Suprapubic skin (tissue), 4 donors: ENCODE measurements around the gene PTPN22. TPM values are rescaled to one million over a fixed set of nuclear protein-coding genes. Genes with fewer than 3 reads are reported as not detected.

ENCODE experiments used
- DNase-seq, 2 donors: peaks; one replicate each; pipeline ENCODE4 v3.0.0-alpha.2; 2019; ENCODE audit warnings: low spot score in 2 of 2
- H3K27ac ChIP-seq: fragments of 200-600 bp; sonication (generic); one replicate; pipeline ENCODE4 v1.5.1; 2019
- H3K27me3 ChIP-seq: fragments of 200-600 bp; sonication (generic); one replicate; pipeline ENCODE4 v1.5.1; 2019
- H3K36me3 ChIP-seq: fragments of 200-600 bp; sonication (generic); one replicate; pipeline ENCODE4 v1.5.1; 2019
- H3K4me1 ChIP-seq: fragments of 200-600 bp; sonication (generic); one replicate; pipeline ENCODE4 v1.5.1; 2019
- H3K4me3 ChIP-seq: fragments of 200-600 bp; sonication (generic); one replicate; pipeline ENCODE4 v1.5.1; 2019; ENCODE audit warnings: mild to moderate bottlenecking
- H3K9me3 ChIP-seq: fragments of 200-600 bp; sonication (generic); one replicate; pipeline ENCODE4 v1.5.1; 2019
- EP300 ChIP-seq: sonication (generic); formaldehyde crosslinking; IDR thresholded peaks from one replicate; pipeline ENCODE4 v1.6.1; 2017; ENCODE audit warnings: antibody characterized with exemption
- POLR2A ChIP-seq, 2 donors: fragments of 450-650 bp; IDR thresholded peaks; one replicate each; pipeline ENCODE4 v1.6.1; 2017; ENCODE audit warnings: antibody characterized with exemption in 2 of 2, mild to moderate bottlenecking in 2 of 2, moderate library complexity in 2 of 2
- POLR2AphosphoS5 ChIP-seq, 3 donors: sonication (generic); formaldehyde crosslinking; IDR thresholded peaks; one replicate each; pipeline ENCODE4 v1.6.1; 2017; ENCODE audit warnings: antibody characterized with exemption in 3 of 3
- WGBS: methylation state at CpG from one replicate; pipeline ENCODE4 v1.1.5; 2018; 5-methylcytosine and 5-hydroxymethylcytosine counted together
- total RNA-seq, 4 donors: library from RNA; depleted of rRNA; stranded (reverse); fragments of >200 nt; gene quantifications; one replicate each; pipeline ENCODE4 v1.1.0, GENCODE V29; 2016
- TF ChIP-seq, protein P1 (sequence below), 2 donors: fragments of 200-600 bp in 1 of 2; fragments of 450-650 bp in 1 of 2; sonication (generic) in 1 of 2; IDR thresholded peaks; one replicate each; pipeline ENCODE4 v1.5.1; 2016 to 2019; ENCODE audit warnings: antibody characterized with exemption in 2 of 2, mild to moderate bottlenecking in 1 of 2, moderate library complexity in 1 of 2

The PTPN22 gene
- total RNA-seq, 4 donors from 2014 or later: 0.34 to 1.7 (median 0.77) TPM

DNA sequence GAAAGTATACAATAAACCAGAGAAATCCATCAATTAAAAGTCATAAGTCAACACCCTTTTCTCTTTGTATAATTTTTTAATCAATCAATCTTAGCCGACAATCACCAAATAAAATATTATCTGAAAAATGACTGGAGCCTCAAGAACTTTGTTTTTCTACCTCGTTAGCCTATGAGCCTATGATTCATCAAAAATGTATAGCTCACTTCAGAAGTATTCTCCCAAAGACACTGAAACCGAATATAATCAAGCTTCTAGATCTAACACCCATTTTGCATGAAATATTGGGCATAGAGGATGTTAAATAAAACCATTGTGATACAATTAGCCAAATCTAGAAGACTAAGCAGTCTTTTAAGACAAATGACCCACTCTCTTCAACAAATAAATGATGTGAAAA is 41.5 kb downstream of the PTPN22 start:
- 73% methylated on average over 3 of the region's 3 CpGs for WGBS
- no peaks in the 10 kb centered on the region for H3K4me1 ChIP-seq
- H3K36me3 ChIP-seq: no peaks in the 10 kb centered on the region
- no peak overlapping the region for H3K27ac ChIP-seq
- TF ChIP-seq POLR2AphosphoS5 (IDR thresholded peaks at IDR 0.05) (no peak), POLR2A (IDR thresholded peaks at IDR 0.05) (no peak), EP300 (no peak)
- TF ChIP-seq, protein P1, sequence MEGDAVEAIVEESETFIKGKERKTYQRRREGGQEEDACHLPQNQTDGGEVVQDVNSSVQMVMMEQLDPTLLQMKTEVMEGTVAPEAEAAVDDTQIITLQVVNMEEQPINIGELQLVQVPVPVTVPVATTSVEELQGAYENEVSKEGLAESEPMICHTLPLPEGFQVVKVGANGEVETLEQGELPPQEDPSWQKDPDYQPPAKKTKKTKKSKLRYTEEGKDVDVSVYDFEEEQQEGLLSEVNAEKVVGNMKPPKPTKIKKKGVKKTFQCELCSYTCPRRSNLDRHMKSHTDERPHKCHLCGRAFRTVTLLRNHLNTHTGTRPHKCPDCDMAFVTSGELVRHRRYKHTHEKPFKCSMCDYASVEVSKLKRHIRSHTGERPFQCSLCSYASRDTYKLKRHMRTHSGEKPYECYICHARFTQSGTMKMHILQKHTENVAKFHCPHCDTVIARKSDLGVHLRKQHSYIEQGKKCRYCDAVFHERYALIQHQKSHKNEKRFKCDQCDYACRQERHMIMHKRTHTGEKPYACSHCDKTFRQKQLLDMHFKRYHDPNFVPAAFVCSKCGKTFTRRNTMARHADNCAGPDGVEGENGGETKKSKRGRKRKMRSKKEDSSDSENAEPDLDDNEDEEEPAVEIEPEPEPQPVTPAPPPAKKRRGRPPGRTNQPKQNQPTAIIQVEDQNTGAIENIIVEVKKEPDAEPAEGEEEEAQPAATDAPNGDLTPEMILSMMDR (IDR thresholded peaks at IDR 0.05): no peak
- no peak overlapping the region for H3K4me3 ChIP-seq
- DNase-seq: no peak
- H3K9me3 ChIP-seq: no peaks in the 10 kb centered on the region
- H3K27me3 ChIP-seq: no peaks in the 10 kb centered on the region

DNA sequence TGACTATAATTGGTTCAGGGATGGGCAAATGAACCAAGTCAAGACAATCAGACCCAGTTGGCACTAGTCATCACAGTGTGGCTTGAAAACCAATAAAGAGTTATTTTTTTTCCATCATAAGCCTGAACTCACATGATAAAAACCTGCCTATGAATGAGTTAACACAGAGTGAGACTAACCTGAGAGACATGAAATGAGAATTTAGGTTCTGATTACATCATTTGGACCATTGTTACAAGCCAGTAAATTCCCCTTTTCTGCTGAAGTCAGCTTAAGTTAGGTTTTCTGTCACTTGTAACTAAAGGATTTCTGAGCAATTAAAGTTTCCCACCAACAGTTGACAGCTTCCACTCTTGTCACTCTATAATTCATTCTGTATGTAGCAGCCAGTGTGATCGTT is 49.6 kb downstream of the PTPN22 start:
- Histone ChIP-seq H3K27ac (no peak overlapping the region), H3K9me3 (no peaks in the 10 kb centered on the region), H3K4me1 (no peaks in the 10 kb centered on the region), H3K27me3 (no peaks in the 10 kb centered on the region), H3K36me3 (no peaks in the 10 kb centered on the region), H3K4me3 (no peak overlapping the region)
- WGBS: 51% methylated on average over 1 of the region's 1 CpG
- TF ChIP-seq, protein P1 (IDR thresholded peaks at IDR 0.05): no peak
- TF ChIP-seq EP300: no peak
- TF ChIP-seq POLR2A (IDR thresholded peaks at IDR 0.05): no peak
- TF ChIP-seq POLR2AphosphoS5 (IDR thresholded peaks at IDR 0.05): no peak
- no peak for DNase-seq

DNA sequence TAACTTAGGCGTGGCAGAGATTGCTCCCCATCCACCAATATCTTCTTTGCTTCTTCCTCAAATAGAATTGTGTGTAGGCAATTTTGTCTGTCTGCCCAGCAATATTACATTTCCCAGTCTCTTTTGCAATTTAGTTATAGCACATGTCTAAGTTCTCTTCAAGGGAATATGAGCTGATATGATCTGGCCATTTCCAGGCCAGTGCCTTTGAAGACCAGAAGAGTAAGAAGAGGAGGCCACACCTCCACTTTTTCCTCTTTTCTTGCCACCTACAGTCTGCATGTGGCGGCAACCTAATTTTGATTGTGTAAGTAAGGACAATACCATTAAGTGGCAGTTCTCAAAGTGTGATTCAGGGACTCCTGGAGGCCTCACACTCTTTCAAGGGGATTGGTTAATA is 52.9 kb downstream of the PTPN22 start:
- no peaks in the 10 kb centered on the region for H3K9me3 ChIP-seq
- TF ChIP-seq, protein P1 (IDR thresholded peaks at IDR 0.05): no peak
- TF ChIP-seq POLR2AphosphoS5 (IDR thresholded peaks at IDR 0.05) (no peak), POLR2A (IDR thresholded peaks at IDR 0.05) (no peak), EP300 (no peak)
- 89% methylated on average over 2 of the region's 2 CpGs for WGBS
- H3K36me3 ChIP-seq: no peaks in the 10 kb centered on the region
- no peaks in the 10 kb centered on the region for H3K27me3 ChIP-seq
- no peak overlapping the region for H3K4me3 ChIP-seq
- H3K27ac ChIP-seq: no peak overlapping the region
- DNase-seq: no peak
- no peaks in the 10 kb centered on the region for H3K4me1 ChIP-seq

GRCh38 chr1:113813218-113813617 is 58.3 kb downstream of the PTPN22 start:
- WGBS: 86% methylated on average over 15 of the region's 15 CpGs
- no peak overlapping the region for H3K27ac ChIP-seq

GRCh38 chr1:113812661-113813135 is 58.8 kb downstream of the PTPN22 start:
- WGBS: 26% methylated on average over 13 of the region's 13 CpGs
- Histone ChIP-seq H3K4me1 (peaks cover 32% of the 10 kb centered on the region), H3K36me3 (no peaks in the 10 kb centered on the region), H3K9me3 (no peaks in the 10 kb centered on the region), H3K27ac (peak overlapping the region; percentile 96), H3K4me3 (peak overlapping the region; percentile 80), H3K27me3 (no peaks in the 10 kb centered on the region)
- TF ChIP-seq, protein P1 (IDR thresholded peaks at IDR 0.05): no peak
- peak; percentile 44 for TF ChIP-seq EP300
- no peak for DNase-seq

More at GRCh38 chr1:113813218-113813617, 58.3 kb downstream of the PTPN22 start:
- peaks cover 32% of the 10 kb centered on the region for H3K4me1 ChIP-seq
- no peaks in the 10 kb centered on the region for H3K27me3 ChIP-seq
- no peak overlapping the region for H3K4me3 ChIP-seq
- TF ChIP-seq POLR2AphosphoS5 (IDR thresholded peaks at IDR 0.05) (no peak), EP300 (no peak), POLR2A (IDR thresholded peaks at IDR 0.05) (no peak)
- TF ChIP-seq, protein P1 (IDR thresholded peaks at IDR 0.05): no peak
- no peaks in the 10 kb centered on the region for H3K36me3 ChIP-seq
- peak in 1 of 2 donors; percentile 60 for DNase-seq
- no peaks in the 10 kb centered on the region for H3K9me3 ChIP-seq
